GM19395 (cell line): ENCODE measurements around the gene MMP25.
"Not testable (repeated sequence)": the region's sequence is repeated elsewhere in the genome, so short reads cannot be mapped to it uniquely, and the experiment has no call there.

Source experiments
- ATAC-seq: cut with Tn5 transposase; IDR thresholded peaks from one replicate; pipeline ENCODE4 v1.9.1; 2021; ENCODE audit warnings: mild to moderate bottlenecking, moderate library complexity; ENCODE audit not compliant: unreplicated experiment

The MMP25 gene

GRCh38 chr16:3029491-3030221 lies 16.7 kb upstream of the MMP25 start:
- ATAC-seq, result no peak

GRCh38 chr16:3030222-3031212 lies 15.8 kb upstream of the MMP25 start:
- no peak for ATAC-seq

GRCh38 chr16:3032624-3033023 lies 13.7 kb upstream of the MMP25 start:
- no peak for ATAC-seq

GRCh38 chr16:3035289-3035971 lies 10.9 kb upstream of the MMP25 start:
- ATAC-seq, result no peak

GRCh38 chr16:3035972-3036725 lies 10.2 kb upstream of the MMP25 start:
- no peak for ATAC-seq

GRCh38 chr16:3036726-3037315 lies 9.5 kb upstream of the MMP25 start, which contains the start of gene BICDL2:
TSS of gene BICDL2 (minus strand) at chr16:3036944. CDS start at chr16:3035496, 1,448 bp downstream.
- no peak for ATAC-seq

GRCh38 chr16:3038256-3038655 lies 8.1 kb upstream of the MMP25 start:
- no peak for ATAC-seq

GRCh38 chr16:3038896-3039295 lies 7.5 kb upstream of the MMP25 start:
- no peak for ATAC-seq

- no peak for ATAC-seq
These were observed 4.0 kb upstream of the MMP25 start for GRCh38 chr16:3042376-3042775.

GRCh38 chr16:3044708-3045107 lies 1.7 kb upstream of the MMP25 start:
- ATAC-seq, result no peak

- no peak for ATAC-seq
These were observed 453 bp downstream of the MMP25 start for GRCh38 chr16:3046641-3047386.

- no peak for ATAC-seq
These were observed 993 bp downstream of the MMP25 start for GRCh38 chr16:3047387-3047720.

- ATAC-seq, result no peak
These were observed 3.6 kb downstream of the MMP25 start for GRCh38 chr16:3049921-3050481.

- ATAC-seq, result no peak
These were observed 4.1 kb downstream of the MMP25 start for GRCh38 chr16:3050487-3050886.

- no peak for ATAC-seq
These were observed 4.6 kb downstream of the MMP25 start for GRCh38 chr16:3051009-3051408.

GRCh38 chr16:3051494-3051893 lies 5.1 kb downstream of the MMP25 start:
- ATAC-seq, result no peak

- ATAC-seq, result not testable (repeated sequence)
These were observed 6.4 kb downstream of the MMP25 start for GRCh38 chr16:3052571-3053329.

GRCh38 chr16:3053330-3053710 lies 7.0 kb downstream of the MMP25 start:
- not testable (repeated sequence) for ATAC-seq
